RWPE1 (cell line): ENCODE measurements around the gene C2orf92.

Source experiments
- CTCF ChIA-PET: fragments of 350-600 bp; sonication (Branson Sonifier 250); formaldehyde crosslinking; extraction: SDS; loops from one replicate; lab custom pipeline; 2021; lab: Yijun Ruan, JAX
- POLR2A ChIA-PET: fragments of 400-600 bp; formaldehyde crosslinking; extraction: SDS; loops from one replicate; lab custom pipeline; 2020; ENCODE audit warnings: antibody characterized with exemption; ENCODE audit not compliant: low non-redundant PET; lab: Yijun Ruan, JAX
- DNase-seq: peaks from one replicate; pipeline ENCODE4 v3.0.0; 2012; ENCODE audit warnings: low spot score
- H3K27ac ChIP-seq: fragments of 450-650 bp; 2 replicates; pipeline ENCODE4 v1.5.1; 2017
- CTCF ChIP-seq: fragments of 450-650 bp; conservative IDR thresholded peaks from 2 replicates; pipeline ENCODE4 v1.5.1; 2017; ENCODE audit warnings: low read depth, mild to moderate bottlenecking

Gene C2orf92

GRCh38 chr2:97654791-97655190 lies 14.7 kb upstream of the C2orf92 start:
- CTCF ChIA-PET = no interaction called here
- H3K27ac ChIP-seq = 0 out of 2 replicates have a peak overlapping the region, but pooled peaks have one; percentile 9
- TF ChIP-seq CTCF = no peak
- DNase-seq = no peak
- POLR2A ChIA-PET = no interaction called here

- no peak for TF ChIP-seq CTCF
- peak overlapping the region; percentile 17; the same call in 1 of the 2 replicates for H3K27ac ChIP-seq
- ChIA-PET POLR2A (no interaction called here), CTCF (no interaction called here)
- no peak for DNase-seq
These were observed 13.3 kb upstream of the C2orf92 start for GRCh38 chr2:97656129-97656755.

- no peak for DNase-seq
- CTCF ChIA-PET = no interaction called here
- POLR2A ChIA-PET = no interaction called here
- H3K27ac ChIP-seq = peak overlapping the region; percentile 17
- TF ChIP-seq CTCF = no peak
These were observed 12.5 kb upstream of the C2orf92 start for GRCh38 chr2:97656905-97657587.

GRCh38 chr2:97657986-97658690 lies 11.4 kb upstream of the C2orf92 start:
- TF ChIP-seq CTCF = no peak
- no peak for DNase-seq
- CTCF ChIA-PET = no interaction called here
- POLR2A ChIA-PET = no interaction called here
- H3K27ac ChIP-seq = no peak overlapping the region

- CTCF ChIA-PET = no interaction called here
- TF ChIP-seq CTCF = no peak
- POLR2A ChIA-PET = no interaction called here
- H3K27ac ChIP-seq = no peak overlapping the region
- DNase-seq = no peak
These were observed 10.8 kb upstream of the C2orf92 start for GRCh38 chr2:97658691-97659157.

- ChIA-PET POLR2A (no interaction called here), CTCF (interaction anchor here (1.3 kb wide), 1 partner anchor 68 kb away, joined by 3 read pairs; no protein-coding TSS in a partner anchor)
- no peak overlapping the region for H3K27ac ChIP-seq
- DNase-seq = no peak
- no peak for TF ChIP-seq CTCF
These were observed 10.1 kb upstream of the C2orf92 start for GRCh38 chr2:97659256-97660043.
